Measurements from ENCODE around the gene HDGFL2. TPM values are rescaled to one million over a fixed set of nuclear protein-coding genes. Genes with fewer than 3 reads are reported as not detected.

Gene HDGFL2
- total RNA-seq, 1 donor from 2014 or later = 32.8 TPM

DNA sequence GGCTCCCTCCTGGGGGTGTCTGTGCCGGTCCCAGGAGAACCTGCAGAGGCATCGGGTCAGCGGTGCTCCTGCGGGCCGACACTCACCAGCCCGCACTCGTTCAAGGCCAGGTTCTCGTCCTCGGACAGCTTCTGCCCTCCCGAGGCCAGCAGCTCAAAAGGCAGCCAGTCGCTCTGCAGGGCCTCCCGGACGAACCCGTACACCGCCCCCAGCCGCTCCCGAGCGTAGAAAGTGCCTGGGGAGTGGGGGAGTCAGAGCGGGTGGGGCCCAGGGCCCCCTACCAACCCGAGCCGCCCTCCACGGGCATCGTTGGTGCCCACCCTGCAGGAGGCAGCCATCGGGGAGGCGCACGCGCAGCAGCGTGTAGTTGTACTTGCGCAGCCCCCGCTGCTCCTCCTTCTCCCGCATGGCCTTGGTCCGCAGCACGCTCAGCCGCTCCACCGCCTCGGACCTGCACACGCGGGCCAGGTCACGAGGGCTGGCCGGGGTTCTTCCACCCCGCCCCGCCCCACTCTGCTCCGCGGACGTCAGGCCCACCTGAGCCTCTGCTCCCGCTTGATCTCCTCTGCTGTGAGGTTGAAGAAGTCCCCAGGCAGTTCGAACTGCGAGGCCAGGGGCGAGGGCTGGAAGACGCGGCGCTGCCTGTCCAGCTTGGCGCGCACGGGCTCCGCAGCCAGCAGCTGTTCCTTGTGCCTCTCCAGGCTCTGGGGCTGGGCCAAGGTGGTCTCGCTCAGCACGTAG lies 26.0 kb upstream of the HDGFL2 start:
- DNase-seq = no peak

GRCh38 chr19:4446704-4447200 lies 25.3 kb upstream of the HDGFL2 start:
- DNase-seq = no peak

DNA sequence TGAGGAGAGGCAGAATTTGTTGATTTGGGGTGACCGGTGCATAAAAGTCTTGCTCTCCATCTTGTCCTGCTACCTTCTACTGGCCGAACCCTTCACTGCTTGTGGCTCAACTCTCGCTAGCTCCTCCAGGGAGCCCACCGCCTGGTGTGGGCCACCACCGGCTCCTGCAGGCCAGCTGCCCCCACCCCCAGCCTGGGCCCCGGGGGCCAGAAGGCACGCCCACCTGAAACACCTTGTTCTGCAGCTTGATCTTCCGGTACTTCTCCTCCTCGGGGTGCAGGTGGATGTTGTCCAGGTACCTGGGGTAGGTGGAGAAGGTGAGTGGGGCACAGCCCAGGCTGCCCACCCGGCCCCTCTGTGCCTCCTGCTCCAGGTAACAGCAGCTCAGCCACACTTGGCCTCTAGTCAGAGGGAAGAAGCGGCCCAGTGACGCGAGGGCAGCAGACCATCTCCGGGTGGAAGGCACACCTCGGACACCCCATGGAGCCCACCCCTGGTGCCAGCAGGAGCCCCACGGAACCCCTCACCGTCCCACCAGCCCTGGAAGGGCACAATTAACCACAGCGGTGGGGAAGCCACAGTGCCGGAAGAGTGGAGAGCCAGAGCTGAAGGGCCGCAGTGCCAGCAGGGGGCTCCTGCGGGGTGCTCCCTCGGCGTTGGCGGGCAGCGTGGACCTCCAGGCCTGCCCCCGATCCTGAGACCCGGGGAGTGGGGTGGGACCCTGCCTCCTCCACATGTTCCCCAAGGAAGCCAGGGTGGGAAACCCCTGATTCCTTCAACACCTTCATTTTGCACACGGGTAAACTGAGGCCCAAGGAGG lies 24.6 kb upstream of the HDGFL2 start:
- DNase-seq = no peak

DNA sequence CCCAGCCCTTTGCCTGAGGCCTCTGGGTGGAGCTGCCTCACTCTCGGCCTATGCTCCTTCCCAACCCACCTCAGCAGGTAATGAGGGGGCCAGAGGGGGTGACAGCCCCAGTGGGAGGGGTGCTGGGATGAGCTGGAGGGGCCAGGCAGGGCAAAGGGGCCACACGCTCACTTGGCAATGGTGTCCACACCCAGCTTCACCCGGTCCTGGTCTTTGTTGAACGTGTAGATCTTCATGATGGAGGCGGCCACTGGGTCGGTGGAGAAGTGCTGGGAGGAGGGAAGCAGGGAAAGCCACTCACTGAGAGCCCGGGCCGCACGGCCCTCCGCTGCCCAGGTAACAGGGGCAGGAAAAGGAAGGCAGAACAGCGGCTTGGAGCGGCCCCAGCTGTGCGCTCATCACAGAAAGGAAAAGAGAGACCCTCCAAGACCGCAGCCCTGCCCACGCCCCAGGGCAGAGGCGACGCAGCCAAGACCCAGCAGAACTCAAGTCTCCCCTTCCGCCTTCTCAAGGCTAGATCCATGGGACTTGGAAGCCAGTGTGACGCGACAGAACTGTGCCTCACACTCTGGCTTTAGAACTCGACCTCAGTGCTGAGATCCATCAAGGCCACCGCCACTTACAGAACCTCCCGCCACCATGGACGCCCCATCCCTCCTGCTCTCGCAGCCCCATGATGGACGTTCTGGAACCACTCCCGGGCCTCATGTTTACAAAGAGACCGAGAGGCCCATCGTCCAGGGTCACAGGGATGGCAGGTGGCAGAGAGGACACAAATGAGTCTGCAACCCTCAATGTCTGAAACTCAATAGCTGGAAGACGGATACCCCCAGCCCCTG lies 23.7 kb upstream of the HDGFL2 start:
- no peak for DNase-seq

- DNase-seq = peak; percentile 79
These were observed 23.0 kb upstream of the HDGFL2 start for GRCh38 chr19:4449022-4449638.

DNA sequence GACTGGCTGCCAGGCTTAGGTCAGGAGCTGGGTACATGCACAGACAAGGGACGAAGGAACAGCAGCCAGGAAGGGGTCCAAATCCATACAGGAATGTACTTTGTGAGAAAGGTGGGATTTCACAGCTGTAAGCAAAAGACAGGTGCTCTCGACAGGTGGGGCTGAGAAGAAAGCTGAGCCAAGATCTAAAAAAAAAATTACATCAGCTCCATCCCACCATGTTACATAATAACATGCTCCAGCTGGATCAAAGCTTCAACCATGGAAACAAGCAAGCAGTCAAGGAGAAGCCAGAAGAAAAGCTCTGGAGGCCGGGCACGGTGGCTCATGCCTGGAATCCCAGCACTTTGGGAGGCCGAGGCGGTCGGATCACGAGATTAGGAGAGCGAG lies 22.5 kb upstream of the HDGFL2 start:
- DNase-seq = no peak

DNA sequence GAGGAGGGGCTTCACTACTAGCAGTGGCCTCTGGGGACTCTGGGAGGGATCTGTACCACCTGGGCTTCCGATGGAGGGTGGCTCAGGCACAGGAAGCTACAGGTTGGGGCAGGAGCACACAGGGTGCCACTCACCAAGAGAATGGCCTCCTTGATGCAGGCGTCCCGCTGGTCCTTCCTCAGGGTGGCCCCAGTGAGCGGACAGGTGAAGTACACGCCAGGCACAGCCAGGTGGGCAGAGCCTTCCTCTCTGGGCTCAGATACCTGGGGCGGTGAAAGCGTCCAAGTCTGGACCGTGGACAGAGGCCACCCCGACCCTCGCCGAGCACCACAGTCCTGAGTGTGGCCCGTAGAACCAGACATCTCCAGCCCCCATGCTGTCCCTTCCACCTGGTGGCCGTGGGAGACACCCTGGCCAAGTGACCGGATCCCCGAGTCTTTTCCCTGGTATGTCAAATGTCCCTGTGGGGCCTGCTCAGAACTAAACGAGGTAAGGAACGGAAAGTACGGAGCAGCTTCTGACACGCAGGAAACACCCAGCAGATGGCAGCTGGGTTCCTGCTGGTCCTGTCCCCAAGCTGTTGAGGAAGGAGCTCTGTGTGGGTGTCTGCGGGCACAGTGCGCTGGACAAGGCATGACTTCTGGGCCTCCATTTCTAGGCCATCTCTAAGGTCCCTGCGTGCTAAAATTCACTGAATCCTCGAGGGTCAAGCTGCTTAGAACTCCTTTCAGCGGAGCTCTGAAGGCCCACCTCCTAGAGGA lies 19.7 kb upstream of the HDGFL2 start:
- no peak for DNase-seq

GRCh38 chr19:4453232-4454179 lies 18.6 kb upstream of the HDGFL2 start:
- DNase-seq = no peak

- no peak for DNase-seq
These were observed 17.1 kb upstream of the HDGFL2 start for GRCh38 chr19:4454747-4455718.

GRCh38 chr19:4455719-4456475 lies 16.2 kb upstream of the HDGFL2 start:
- DNase-seq = no peak

DNA sequence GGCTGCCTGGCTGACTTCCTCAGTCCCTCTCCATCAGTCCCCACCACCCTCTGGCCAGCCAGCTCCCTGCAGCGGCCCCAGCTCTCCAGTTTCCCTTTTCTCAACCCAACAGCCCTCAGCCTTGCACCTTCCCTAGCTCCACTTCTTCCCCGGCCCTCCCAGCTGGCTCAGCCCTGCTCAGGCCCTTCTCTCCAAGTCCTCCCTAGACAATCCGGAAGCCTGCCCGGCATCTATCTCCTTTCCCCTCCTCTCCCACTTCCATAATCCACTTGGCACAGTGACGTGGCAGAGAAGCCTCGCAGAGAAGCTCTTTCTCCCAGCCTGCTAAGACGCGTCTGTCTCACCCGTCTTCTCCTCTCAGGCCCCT lies 15.6 kb upstream of the HDGFL2 start:
- peak; percentile 33 for DNase-seq

DNA sequence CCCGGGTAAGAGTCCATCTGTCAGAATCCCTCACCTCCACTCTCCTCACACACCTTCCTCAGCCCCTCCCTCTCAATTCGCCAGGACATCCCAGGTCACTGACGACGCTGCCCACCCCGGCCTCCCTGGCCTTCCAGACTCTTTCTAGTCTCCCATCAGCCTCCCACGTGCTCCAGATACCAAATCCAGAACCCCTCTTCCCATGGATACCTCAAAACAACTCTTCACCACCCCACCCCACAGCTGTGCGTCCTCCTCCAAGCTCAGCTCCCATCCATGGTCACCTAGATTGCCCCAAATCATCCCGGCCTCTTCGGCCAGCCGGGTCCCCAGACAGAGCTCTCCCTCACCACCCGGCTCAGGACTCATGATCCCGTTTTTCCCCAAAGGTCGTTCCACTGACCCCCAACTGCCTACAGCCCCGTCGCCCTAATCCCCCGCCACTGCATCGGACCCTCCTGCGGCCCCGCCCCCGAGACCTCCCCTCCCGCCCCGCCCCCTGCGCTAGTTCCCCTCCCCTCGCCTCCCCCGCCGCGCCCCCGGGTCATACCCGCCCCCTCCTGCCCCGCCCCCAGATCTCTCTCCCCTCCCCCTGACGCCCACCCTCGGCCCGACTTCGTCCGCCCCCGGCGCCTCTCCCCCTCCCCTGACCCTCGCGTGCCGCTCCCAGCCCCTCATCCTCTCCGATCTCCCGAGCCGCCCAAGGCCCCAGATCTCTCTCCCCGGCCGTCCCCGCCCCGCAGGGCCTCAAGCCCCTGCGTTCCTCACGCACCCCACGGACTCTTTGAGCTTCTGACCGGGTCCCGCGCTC lies 15.0 kb upstream of the HDGFL2 start:
- no peak for DNase-seq

GRCh38 chr19:4457654-4458395 lies 14.3 kb upstream of the HDGFL2 start, which contains the start of gene UBXN6:
UBXN6 (minus strand) TSS chr19:4457794; CDS start chr19:4457697, 97 bp downstream.
- peak; percentile 97 for DNase-seq

DNA sequence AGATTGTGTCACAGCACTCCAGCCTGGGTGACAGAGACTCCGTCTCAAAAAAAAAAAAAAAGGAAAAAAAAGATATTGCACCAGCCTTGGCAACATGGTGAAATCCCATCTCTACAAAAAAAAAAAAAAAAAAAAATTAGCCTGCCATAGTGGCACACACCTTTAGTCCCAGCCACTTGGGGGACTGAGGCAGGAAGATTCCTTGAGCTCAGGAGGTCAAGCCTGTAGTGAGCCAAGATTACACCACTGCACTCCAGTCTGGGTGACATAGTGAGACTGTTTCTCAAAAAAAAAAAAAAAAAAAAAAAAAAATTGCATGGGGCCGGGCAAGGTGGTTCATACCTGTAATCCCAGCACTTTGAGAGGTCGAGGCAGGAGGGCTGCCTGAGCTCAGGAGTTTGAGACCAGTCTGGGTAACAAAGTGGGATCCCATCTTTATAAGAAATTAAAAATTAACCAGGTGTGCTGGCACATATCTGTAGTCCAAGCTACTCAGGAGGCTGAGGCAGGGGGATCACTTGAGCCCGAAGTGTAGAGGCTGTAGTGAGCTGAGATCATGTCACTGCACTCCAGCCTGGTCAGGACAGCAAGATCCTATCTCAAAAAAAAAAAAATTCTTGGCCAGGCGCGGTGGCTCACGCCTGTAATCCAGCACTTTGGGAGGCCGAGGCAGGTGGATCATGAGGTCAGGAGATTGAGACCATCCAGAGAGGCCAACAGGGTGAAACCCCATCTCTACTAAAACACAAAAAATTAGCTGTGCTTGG lies 7.1 kb upstream of the HDGFL2 start:
- DNase-seq = no peak

DNA sequence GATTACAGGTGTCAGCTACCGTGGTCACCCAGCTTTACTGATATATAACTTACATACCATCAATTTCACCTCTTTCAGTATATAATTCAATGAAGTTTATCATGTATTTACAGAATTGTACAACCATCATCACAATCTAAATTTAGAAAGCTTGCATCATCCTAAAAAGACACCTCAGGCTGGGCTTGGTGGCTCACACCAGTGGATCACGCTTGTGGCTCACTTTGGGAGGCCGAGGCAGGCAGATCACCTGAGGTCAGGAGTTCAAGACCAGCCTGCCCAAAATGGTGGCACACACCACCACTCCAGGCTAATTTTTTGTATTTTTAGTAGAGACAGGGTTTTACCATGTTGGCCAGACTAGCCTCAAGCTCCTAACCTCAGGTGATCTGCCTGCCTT lies 4.3 kb upstream of the HDGFL2 start:
- DNase-seq = no peak
